HT1080 (cell line): ENCODE measurements around the gene FRYL. TPM values are rescaled to one million over a fixed set of nuclear protein-coding genes. Genes with fewer than 3 reads are reported as not detected.

ENCODE experiments used
- DNase-seq: peaks from one replicate; pipeline ENCODE4 v3.0.0-alpha.2; 2015; ENCODE audit warnings: low read depth
- total RNA-seq: library from RNA; depleted of rRNA; stranded (reverse); fragments of >200 nt; shearing (Covaris generic); gene quantifications from 2 replicates; pipeline ENCODE4 v1.2.3, GENCODE V29; 2014

Gene FRYL
- total RNA-seq, 1 experiment from 2014 or later: 37.3 TPM

- DNase-seq: no peak
Measured at GRCh38 chr4:48565362-48566033, 214.6 kb downstream of the FRYL start.

GRCh38 chr4:48564151-48564550 is 215.9 kb downstream of the FRYL start:
- DNase-seq: no peak

- no peak for DNase-seq
Measured at GRCh38 chr4:48558819-48559218, 221.3 kb downstream of the FRYL start.

GRCh38 chr4:48558026-48558425 is 222.1 kb downstream of the FRYL start:
- no peak for DNase-seq

- no peak for DNase-seq
Measured at GRCh38 chr4:48557478-48557877, 222.6 kb downstream of the FRYL start.

GRCh38 chr4:48556268-48556667 is 223.8 kb downstream of the FRYL start:
- DNase-seq: no peak

- no peak for DNase-seq
Measured at GRCh38 chr4:48554606-48555005, 225.5 kb downstream of the FRYL start.

- DNase-seq: no peak
Measured at GRCh38 chr4:48553720-48554119, 226.4 kb downstream of the FRYL start.

GRCh38 chr4:48546336-48546735 is 233.7 kb downstream of the FRYL start:
- peak; percentile 25 for DNase-seq

- DNase-seq: no peak
Measured at GRCh38 chr4:48543796-48544195, 236.3 kb downstream of the FRYL start.

GRCh38 chr4:48542888-48543287 is 237.2 kb downstream of the FRYL start:
- no peak for DNase-seq

- DNase-seq: no peak
Measured at GRCh38 chr4:48539597-48539996, 240.5 kb downstream of the FRYL start.

GRCh38 chr4:48538358-48538757 is 241.7 kb downstream of the FRYL start:
- no peak for DNase-seq

GRCh38 chr4:48526406-48526805 is 253.7 kb downstream of the FRYL start:
- DNase-seq: no peak

- DNase-seq: no peak
Measured at GRCh38 chr4:48518143-48518542, 261.9 kb downstream of the FRYL start.

- DNase-seq: no peak
Measured at GRCh38 chr4:48509543-48509942, 270.5 kb downstream of the FRYL start.

- DNase-seq: no peak
Measured at GRCh38 chr4:48506716-48507115, 273.4 kb downstream of the FRYL start.

GRCh38 chr4:48504352-48504751 is 275.7 kb downstream of the FRYL start:
- DNase-seq: no peak

- no peak for DNase-seq
Measured at GRCh38 chr4:48504026-48504330, 276.1 kb downstream of the FRYL start.

GRCh38 chr4:48503233-48504025 is 276.6 kb downstream of the FRYL start:
- no peak for DNase-seq

- no peak for DNase-seq
Measured at GRCh38 chr4:48499551-48500066, 280.5 kb downstream of the FRYL start.

GRCh38 chr4:48498895-48499294 is 281.2 kb downstream of the FRYL start:
- no peak for DNase-seq

GRCh38 chr4:48495941-48496340 is 284.1 kb downstream of the FRYL start:
- no peak for DNase-seq
